HG02943 (cell line): ENCODE measurements around the gene NELL2.
"Not testable (repeated sequence)": the region's sequence is repeated elsewhere in the genome, so short reads cannot be mapped to it uniquely, and the experiment has no call there.

Experiments
- ATAC-seq: cut with Tn5 transposase; IDR thresholded peaks from one replicate; pipeline ENCODE4 v1.9.1; 2021; ENCODE audit warnings: mild to moderate bottlenecking, low read depth, moderate library complexity; ENCODE audit not compliant: unreplicated experiment

The NELL2 gene

GRCh38 chr12:44875954-44876543 is at the start of gene NELL2:
TSS of gene NELL2 (minus strand) at chr12:44876315. CDS start at chr12:44875869, 446 bp downstream.
- ATAC-seq, result no peak

GRCh38 chr12:44921736-44922135 is 45.6 kb upstream of the NELL2 start:
- ATAC-seq, result no peak

DNA sequence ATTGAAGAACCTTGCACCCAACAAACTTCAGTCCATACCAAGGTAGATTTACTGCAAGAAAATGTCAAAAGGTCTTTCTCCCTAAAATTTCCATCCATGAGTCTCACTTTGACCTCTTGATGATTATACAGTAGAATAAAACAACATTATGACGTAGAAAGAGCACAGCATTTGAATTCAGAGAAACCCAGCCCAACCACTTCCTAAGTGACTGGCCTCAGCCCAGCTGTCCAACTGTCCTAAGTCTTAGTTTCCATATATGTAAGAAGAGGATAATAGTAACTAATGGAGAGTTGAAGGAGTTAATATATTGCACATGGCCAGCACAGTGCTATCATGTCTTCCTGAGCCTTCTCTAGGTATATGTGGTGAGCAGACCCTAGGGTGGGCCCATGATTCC is 41.0 kb upstream of the NELL2 start:
- ATAC-seq, result no peak

DNA sequence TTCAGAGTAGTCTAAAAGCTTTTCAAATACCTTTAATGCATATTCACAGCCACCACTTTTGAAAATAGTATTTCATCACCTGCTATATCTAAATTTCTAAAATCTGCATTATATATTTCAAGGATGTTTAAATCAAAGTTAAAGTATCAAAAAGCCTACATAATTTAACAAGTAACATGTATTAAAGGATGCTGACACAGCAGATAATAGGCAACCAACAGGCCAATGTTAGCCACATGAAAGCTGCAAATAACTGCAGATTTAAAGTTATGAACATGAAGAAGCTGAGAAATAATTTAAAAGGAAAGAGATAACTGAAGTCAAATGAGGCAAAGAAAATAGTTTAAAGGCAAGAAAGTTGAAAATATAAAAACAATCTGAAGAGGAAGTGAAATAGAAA is 39.8 kb upstream of the NELL2 start:
- ATAC-seq, result no peak

GRCh38 chr12:44904321-44904720 is 28.2 kb upstream of the NELL2 start:
- no peak for ATAC-seq

- not testable (repeated sequence) for ATAC-seq
Observed at GRCh38 chr12:44898108-44898507, 22.0 kb upstream of the NELL2 start.

DNA sequence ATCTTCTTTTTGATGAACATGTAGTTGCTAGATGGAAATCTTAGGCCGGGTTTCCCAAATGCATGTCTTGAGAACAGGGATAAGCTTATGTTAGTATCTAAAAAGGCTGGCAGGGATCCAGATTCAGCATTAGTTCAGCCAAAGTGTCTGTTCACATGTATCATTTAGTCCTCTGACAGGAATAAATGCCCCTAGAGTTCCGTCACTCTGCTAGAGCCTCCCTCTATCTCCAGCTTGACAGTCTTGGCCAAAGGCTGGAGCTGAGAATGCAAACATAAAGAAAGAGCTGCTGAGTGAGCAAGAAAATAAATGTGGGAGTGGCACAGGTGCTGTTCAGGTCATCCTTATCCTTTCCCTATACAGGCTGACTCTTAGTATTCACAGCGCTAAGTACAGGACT is 13.8 kb upstream of the NELL2 start:
- no peak for ATAC-seq

GRCh38 chr12:44889162-44889561 is 13.0 kb upstream of the NELL2 start:
- ATAC-seq, result no peak

DNA sequence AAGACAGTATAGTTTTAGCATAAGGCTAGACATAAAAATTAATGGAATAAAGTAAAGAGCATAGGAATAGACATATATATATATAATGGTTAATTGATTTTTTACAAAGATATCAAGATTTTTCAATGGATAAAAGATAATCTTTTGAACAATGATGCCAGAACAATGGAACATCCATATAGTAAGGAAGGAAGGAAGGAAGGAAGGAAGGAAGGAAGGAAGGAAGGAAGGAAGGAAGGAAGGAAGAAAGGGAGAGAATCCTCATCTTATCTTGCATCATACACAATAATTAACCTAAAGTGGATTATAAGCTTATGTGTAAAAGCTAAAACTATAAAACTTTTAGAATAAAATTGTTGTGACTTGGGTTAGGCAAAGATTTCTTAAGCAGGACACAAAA is 9.8 kb upstream of the NELL2 start:
- no peak for ATAC-seq

- ATAC-seq, result no peak
Observed at GRCh38 chr12:44881197-44881596, 5.1 kb upstream of the NELL2 start.

GRCh38 chr12:44876544-44877410 is 662 bp upstream of the NELL2 start:
- no peak for ATAC-seq

DNA sequence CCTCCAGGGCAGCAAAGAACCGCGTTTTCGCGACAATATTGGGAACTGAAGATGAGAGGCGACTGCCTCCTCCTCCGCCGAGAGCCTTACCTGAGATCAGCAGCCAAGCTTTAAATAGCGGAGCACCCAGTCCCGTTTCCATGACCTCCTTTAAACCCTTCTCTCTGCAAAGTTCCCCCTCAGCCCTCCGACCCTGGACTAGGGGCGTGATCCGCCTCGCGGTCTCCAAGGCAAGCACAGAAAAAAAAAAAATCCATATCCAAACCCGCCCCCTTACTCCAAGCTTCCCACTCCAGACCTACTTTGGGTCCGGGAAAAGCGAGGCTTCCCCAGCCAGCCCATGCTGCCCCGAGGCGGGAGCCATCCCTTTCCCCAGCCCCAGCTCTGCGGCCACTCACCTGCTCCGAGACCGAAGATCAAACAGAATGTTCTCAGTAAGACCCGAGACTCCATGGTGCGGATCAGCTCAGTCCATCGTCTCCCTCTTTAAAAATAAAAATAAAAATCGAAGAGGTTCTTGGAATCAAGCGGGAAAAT is 630 bp downstream of the NELL2 start:
- ATAC-seq, result no peak

- ATAC-seq, result no peak
Observed at GRCh38 chr12:44874981-44875416, 1.1 kb downstream of the NELL2 start.

GRCh38 chr12:44873898-44874297 is 2.2 kb downstream of the NELL2 start:
- ATAC-seq, result no peak

DNA sequence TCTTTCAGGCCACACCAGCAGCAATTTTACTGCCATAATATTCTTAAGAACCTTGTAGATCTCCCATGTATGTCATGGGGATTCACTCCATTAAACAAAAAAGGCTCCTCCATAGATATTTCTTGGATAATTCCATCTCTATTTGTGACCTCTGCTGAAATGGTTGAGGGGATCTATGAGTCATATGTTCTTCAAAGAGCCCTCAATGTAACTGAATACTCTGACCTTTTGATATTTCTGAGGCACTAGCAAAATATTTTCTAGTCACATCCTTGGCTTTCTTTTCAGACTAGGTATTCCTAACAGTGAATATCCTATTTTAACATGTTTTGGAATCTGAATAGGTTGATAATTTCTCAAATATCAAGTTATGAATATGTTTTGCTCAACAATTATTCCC is 6.6 kb downstream of the NELL2 start:
- ATAC-seq, result no peak

DNA sequence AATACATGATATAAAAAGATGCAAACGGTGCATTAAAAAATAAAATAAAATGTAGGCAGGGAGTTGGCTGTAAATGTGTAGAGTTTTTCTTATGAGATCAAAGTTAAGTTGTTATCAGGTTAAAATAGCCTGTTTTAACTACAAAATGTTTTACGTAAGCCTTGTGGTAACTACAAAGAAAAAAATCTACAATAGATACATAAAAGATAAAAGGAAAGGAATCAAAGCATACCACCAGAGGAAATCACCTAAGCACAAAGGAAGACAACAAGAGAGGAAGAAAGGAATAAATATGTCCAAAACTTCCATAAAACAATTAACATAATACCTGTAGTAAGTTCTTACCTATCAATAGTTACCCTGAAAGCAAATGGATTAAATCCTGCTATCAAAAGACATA is 12.2 kb downstream of the NELL2 start:
- no peak for ATAC-seq

GRCh38 chr12:44859998-44860689 is 16.0 kb downstream of the NELL2 start:
- ATAC-seq, result no peak

GRCh38 chr12:44858226-44858855 is 17.8 kb downstream of the NELL2 start:
- ATAC-seq, result no peak

- no peak for ATAC-seq
Observed at GRCh38 chr12:44852483-44852882, 23.6 kb downstream of the NELL2 start.

GRCh38 chr12:44851586-44851985 is 24.5 kb downstream of the NELL2 start:
- ATAC-seq, result no peak

- ATAC-seq, result no peak
Observed at GRCh38 chr12:44848703-44849085, 27.4 kb downstream of the NELL2 start.
